H9 (cell line): ENCODE data around the gene DSCAM. TPM values are rescaled to one million over a fixed set of nuclear protein-coding genes. Genes with fewer than 3 reads are reported as not detected.

Experiments used
- DNase-seq: peaks from one replicate; pipeline ENCODE4 v3.0.0-alpha.2; 2017
- H2AFZ ChIP-seq: one replicate; pipeline ENCODE4 v1.6.1; 2013; ENCODE audit warnings: mild to moderate bottlenecking, low read length, control low read depth, moderate library complexity
- H2AK5ac ChIP-seq: 2 replicates; pipeline ENCODE4 v1.6.1; 2013; ENCODE audit warnings: low read length, control low read depth, mixed read lengths; ENCODE audit not compliant: insufficient read length
- H2BK120ac ChIP-seq: one replicate; pipeline ENCODE4 v1.6.1; 2013; ENCODE audit warnings: low read depth, mild to moderate bottlenecking, low read length, control low read depth, inconsistent platforms; ENCODE audit not compliant: poor library complexity, severe bottlenecking
- H2BK12ac ChIP-seq: 2 replicates; pipeline ENCODE4 v1.6.1; 2013; ENCODE audit warnings: low read length, control low read depth, mixed read lengths, low read depth; ENCODE audit not compliant: insufficient read length
- H2BK15ac ChIP-seq: 2 replicates; pipeline ENCODE4 v1.6.1; 2013; ENCODE audit warnings: low read depth, low read length, control low read depth
- H2BK20ac ChIP-seq: one replicate; pipeline ENCODE4 v1.6.1; 2013; ENCODE audit warnings: low read depth, mild to moderate bottlenecking, low read length, control low read depth, inconsistent platforms; ENCODE audit not compliant: poor library complexity, severe bottlenecking
- H2BK5ac ChIP-seq: 2 replicates; pipeline ENCODE4 v1.6.1; 2013; ENCODE audit warnings: low read length, control low read depth, mixed read lengths; ENCODE audit not compliant: insufficient read length
- H3K14ac ChIP-seq: 2 replicates; pipeline ENCODE4 v1.6.1; 2013; ENCODE audit warnings: low read length, control low read depth; ENCODE audit not compliant: insufficient read depth
- H3K18ac ChIP-seq: 2 replicates; pipeline ENCODE4 v1.6.1; 2013; ENCODE audit warnings: low read depth, mild to moderate bottlenecking, mixed read lengths, low read length, control low read depth; ENCODE audit not compliant: insufficient read length
- H3K23ac ChIP-seq: 2 replicates; pipeline ENCODE4 v1.6.1; 2013; ENCODE audit warnings: low read length, control low read depth, mixed read lengths, low read depth; ENCODE audit not compliant: insufficient read length
- H3K23me2 ChIP-seq: 2 replicates; pipeline ENCODE4 v1.6.1; 2013; ENCODE audit warnings: low read depth, mild to moderate bottlenecking, mixed read lengths, low read length, control low read depth; ENCODE audit not compliant: insufficient read length, poor library complexity, severe bottlenecking
- H3K27ac ChIP-seq: 2 replicates; pipeline ENCODE4 v1.5.1; 2013; ENCODE audit warnings: low read length, control low read depth, mixed read lengths, low read depth; ENCODE audit not compliant: insufficient read length
- H3K27me3 ChIP-seq: 2 replicates; pipeline ENCODE4 v1.6.1; 2013; ENCODE audit warnings: low read length, control low read depth, inconsistent platforms; ENCODE audit not compliant: insufficient read depth
- H3K4ac ChIP-seq: 2 replicates; pipeline ENCODE4 v1.6.1; 2013; ENCODE audit warnings: low read depth, mild to moderate bottlenecking, control low read depth, inconsistent platforms, low read length, moderate library complexity
- H3K4me1 ChIP-seq: 2 replicates; pipeline ENCODE4 v1.6.1; 2013; ENCODE audit warnings: low read length, control low read depth, inconsistent platforms; ENCODE audit not compliant: insufficient read depth
- H3K4me2 ChIP-seq: 2 replicates; pipeline ENCODE4 v1.6.1; 2013; ENCODE audit warnings: low read length, control low read depth, mixed read lengths; ENCODE audit not compliant: insufficient read length, insufficient read depth
- H3K56ac ChIP-seq: 2 replicates; pipeline ENCODE4 v1.6.1; 2013; ENCODE audit warnings: low read depth, mild to moderate bottlenecking, mixed read lengths, low read length, control low read depth; ENCODE audit not compliant: insufficient read length
- H3K79me1 ChIP-seq: 2 replicates; pipeline ENCODE4 v1.6.1; 2013; ENCODE audit warnings: low read depth, mild to moderate bottlenecking, moderate library complexity, low read length, control low read depth, inconsistent platforms; ENCODE audit not compliant: insufficient read depth, poor library complexity, severe bottlenecking
- H3K79me2 ChIP-seq: 2 replicates; pipeline ENCODE4 v1.6.1; 2013; ENCODE audit warnings: low read length, control low read depth, inconsistent platforms; ENCODE audit not compliant: insufficient read depth
- H3K9ac ChIP-seq: 2 replicates; pipeline ENCODE4 v1.6.1; 2013; ENCODE audit warnings: low read length, control low read depth, mixed read lengths; ENCODE audit not compliant: insufficient read length; ENCODE audit errors: extremely low read depth
- H3K9me3 ChIP-seq: one replicate; pipeline ENCODE4 v1.6.1; 2013; ENCODE audit warnings: low read depth, low read length, inconsistent platforms; ENCODE audit not compliant: control insufficient read depth
- H3T11ph ChIP-seq: one replicate; pipeline ENCODE4 v1.6.1; 2013; ENCODE audit warnings: mild to moderate bottlenecking, low read length, control low read depth, inconsistent platforms
- H4K20me1 ChIP-seq: one replicate; pipeline ENCODE4 v1.6.1; 2013; ENCODE audit not compliant: control insufficient read depth, insufficient read length, insufficient read depth
- H4K5ac ChIP-seq: 2 replicates; pipeline ENCODE4 v1.6.1; 2013; ENCODE audit warnings: low read depth, mild to moderate bottlenecking, mixed read lengths, low read length, control low read depth; ENCODE audit not compliant: insufficient read length
- H4K8ac ChIP-seq: replicated peaks from 2 replicates; pipeline ENCODE4 v1.6.1; 2013; ENCODE audit warnings: low read length, control low read depth, mixed read lengths, low read depth; ENCODE audit not compliant: insufficient read length
- H4K91ac ChIP-seq: 2 replicates; pipeline ENCODE4 v1.6.1; 2013; ENCODE audit warnings: low read depth, mild to moderate bottlenecking, moderate library complexity, mixed read lengths, low read length, control low read depth; ENCODE audit not compliant: insufficient read length
- H3K27ac Mint-ChIP-seq, 3 experiments: 2 replicates in 2 of 3; 3 replicates in 1 of 3; pipeline ENCODE4 v1.8.0; 2020 to 2021; ENCODE audit warnings: mixed read lengths in 3 of 3, mild to moderate bottlenecking in 1 of 3, moderate library complexity in 1 of 3
- H3K27me3 Mint-ChIP-seq: 2 replicates; pipeline ENCODE4 v1.8.0; 2021; ENCODE audit warnings: low read depth, mild to moderate bottlenecking, moderate library complexity, mixed read lengths
- H3K36me3 Mint-ChIP-seq, 3 experiments: 2 replicates in 2 of 3; 3 replicates in 1 of 3; pipeline ENCODE4 v1.8.0; 2020 to 2021; ENCODE audit warnings: low read depth in 3 of 3, mixed read lengths in 3 of 3; ENCODE audit not compliant: insufficient read depth in 1 of 3
- H3K4me1 Mint-ChIP-seq, 2 experiments: 2 replicates each; pipeline ENCODE4 v1.8.0; 2020; ENCODE audit warnings: mixed read lengths in 2 of 2
- H3K4me3 Mint-ChIP-seq, 2 experiments: 2 replicates in 1 of 2; 3 replicates in 1 of 2; pipeline ENCODE4 v1.8.0; 2020 to 2021; ENCODE audit warnings: mild to moderate bottlenecking in 2 of 2, mixed read lengths in 2 of 2, moderate library complexity in 1 of 2
- H3K9me3 Mint-ChIP-seq, 2 experiments: 2 replicates in 1 of 2; 3 replicates in 1 of 2; pipeline ENCODE4 v1.8.0; 2020; ENCODE audit warnings: mild to moderate bottlenecking in 2 of 2, mixed read lengths in 2 of 2, moderate library complexity in 1 of 2
- CTCF ChIP-seq: fragments of 200-600 bp; sonication (generic); conservative IDR thresholded peaks from 3 replicates; pipeline ENCODE4 v1.8.0; 2021; ENCODE audit warnings: antibody characterized with exemption, mild to moderate bottlenecking
- WGBS: extraction: QIAGEN DNeasy Blood & Tissue Kit; methylation state at CpG from one replicate; pipeline ENCODE4 v1.1.7; 2013; ENCODE audit warnings: missing lambda C conversion rate, low lambda C conversion rate, mixed read lengths; ENCODE audit not compliant: insufficient read length; ENCODE audit errors: extremely low coverage; 5-methylcytosine and 5-hydroxymethylcytosine counted together
- total RNA-seq: library from RNA; stranded (reverse); gene quantifications from 2 replicates; pipeline ENCODE4 v1.2.1, GENCODE V29; 2021

Gene DSCAM
- total RNA-seq, 1 experiment from 2014 or later: 0.17 TPM

DNA sequence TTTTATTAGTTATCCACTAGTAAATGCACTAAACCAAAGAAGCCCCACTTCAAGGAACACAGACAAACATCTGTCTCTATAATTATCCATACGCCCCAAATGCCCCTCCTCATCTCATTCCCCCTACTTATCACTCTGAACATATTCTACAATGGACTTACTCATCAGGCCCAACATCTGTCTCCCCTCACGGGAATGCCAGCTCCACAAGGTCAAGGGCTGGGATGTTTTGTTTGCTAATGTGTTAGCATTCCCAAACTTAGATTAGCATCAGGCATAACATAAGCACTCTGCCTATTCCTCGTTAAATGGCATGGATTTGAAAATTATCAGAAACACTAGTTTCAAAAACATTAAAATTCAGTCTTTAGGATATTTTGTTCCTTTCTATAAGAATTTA, 279.5 kb downstream of the DSCAM start:
- H2BK20ac ChIP-seq: no peak overlapping the region
- no peaks in the 10 kb centered on the region for H3K23me2 ChIP-seq
- no peaks in the 10 kb centered on the region for H3K79me1 ChIP-seq
- no peak overlapping the region for H2BK12ac ChIP-seq
- no peak overlapping the region for H4K8ac ChIP-seq
- Mint-ChIP-seq H3K4me1 (peaks cover 1 to 4% of the 10 kb centered on the region in 2 experiments; a peak in 1 of 4 replicates), H3K27me3 (no peaks in the 10 kb centered on the region; the same call in 1 of the 2 replicates), H3K4me3 (no peak overlapping the region), H3K36me3 (no peaks in the 10 kb centered on the region), H3K9me3 (no peaks in the 10 kb centered on the region; a peak in 2 of 5 replicates), H3K27ac (no peak overlapping the region; a peak in 1 of 7 replicates)
- no peak overlapping the region for H2BK5ac ChIP-seq
- H2AFZ ChIP-seq: no peak overlapping the region
- no peak overlapping the region for H2BK120ac ChIP-seq
- no peaks in the 10 kb centered on the region for H3K27me3 ChIP-seq
- no peak for DNase-seq
- H4K91ac ChIP-seq: no peak overlapping the region
- TF ChIP-seq CTCF: no peak
- H4K5ac ChIP-seq: no peak overlapping the region
- H2AK5ac ChIP-seq: no peak overlapping the region
- H3K4me1 ChIP-seq: no peaks in the 10 kb centered on the region
- no peaks in the 10 kb centered on the region for H3K9me3 ChIP-seq
- H3K4ac ChIP-seq: no peak overlapping the region
- no peak overlapping the region for H3K23ac ChIP-seq
- WGBS: no CpG with 5 or more reads among the region's 3 CpGs
- H3K79me2 ChIP-seq: 0 out of 2 replicates have a peak, but pooled peaks cover 2% of the 10 kb centered on the region
- no peaks in the 10 kb centered on the region for H4K20me1 ChIP-seq
- no peak overlapping the region for H3K4me2 ChIP-seq
- no peak overlapping the region for H3K56ac ChIP-seq
- no peak overlapping the region for H3K27ac ChIP-seq
- no peak overlapping the region for H3K18ac ChIP-seq
- no peak overlapping the region for H2BK15ac ChIP-seq
- no peak overlapping the region for H3K9ac ChIP-seq
- no peak overlapping the region for H3K14ac ChIP-seq
- H3T11ph ChIP-seq: no peak overlapping the region
